ENCODE data around the gene CNDP1.
"Not testable (repeated sequence)": the region's sequence is repeated elsewhere in the genome, so short reads cannot be mapped to it uniquely, and the experiment has no call there.

Gene CNDP1

DNA sequence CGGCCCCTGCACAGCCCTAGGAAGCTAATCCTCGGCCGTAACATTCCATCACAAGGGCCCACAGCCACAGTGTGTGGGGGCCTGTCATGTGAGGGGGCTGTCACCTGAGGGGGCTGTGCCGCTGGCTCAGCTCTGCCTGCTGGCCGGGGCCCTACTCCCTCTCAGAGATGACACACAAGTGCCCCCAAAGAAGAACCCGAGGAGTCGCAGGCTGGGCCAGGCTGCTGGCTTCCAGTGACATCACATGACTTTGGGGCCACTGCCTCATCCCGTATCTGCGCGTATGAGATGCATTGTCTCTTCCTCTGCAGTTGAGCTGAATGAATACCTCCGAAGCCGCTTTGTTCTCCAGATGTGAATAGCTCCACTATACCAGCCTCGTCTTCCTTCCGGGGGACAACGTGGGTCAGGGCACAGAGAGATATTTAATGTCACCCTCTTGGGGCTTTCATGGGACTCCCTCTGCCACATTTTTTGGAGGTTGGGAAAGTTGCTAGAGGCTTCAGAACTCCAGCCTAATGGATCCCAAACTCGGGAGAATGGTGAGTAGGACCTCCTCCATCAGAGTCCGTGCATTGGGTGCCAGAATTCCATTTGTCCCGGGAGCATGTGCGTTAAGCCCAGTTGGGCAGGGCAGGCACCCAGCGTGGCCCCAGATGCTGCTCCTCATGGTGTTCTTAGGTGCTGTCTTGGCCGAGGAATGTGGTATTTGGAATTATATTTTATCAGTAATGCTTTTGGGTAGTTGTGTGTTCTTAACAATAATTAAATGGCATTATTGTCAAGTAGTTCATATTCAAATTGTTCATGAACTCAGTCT, at the start of gene CNDP1:
Gene CNDP1, plus strand, starts transcription at position 351 of the 820 bp plus-strand sequence. Its CDS starts 168 bp downstream, at position 519.
- no peak for DNase-seq

GRCh38 chr18:74486119-74486849, 48.0 kb upstream of the CNDP1 start:
- no peak for DNase-seq

- DNase-seq = no peak
Observed at GRCh38 chr18:74488354-74488753, 45.9 kb upstream of the CNDP1 start.

DNA sequence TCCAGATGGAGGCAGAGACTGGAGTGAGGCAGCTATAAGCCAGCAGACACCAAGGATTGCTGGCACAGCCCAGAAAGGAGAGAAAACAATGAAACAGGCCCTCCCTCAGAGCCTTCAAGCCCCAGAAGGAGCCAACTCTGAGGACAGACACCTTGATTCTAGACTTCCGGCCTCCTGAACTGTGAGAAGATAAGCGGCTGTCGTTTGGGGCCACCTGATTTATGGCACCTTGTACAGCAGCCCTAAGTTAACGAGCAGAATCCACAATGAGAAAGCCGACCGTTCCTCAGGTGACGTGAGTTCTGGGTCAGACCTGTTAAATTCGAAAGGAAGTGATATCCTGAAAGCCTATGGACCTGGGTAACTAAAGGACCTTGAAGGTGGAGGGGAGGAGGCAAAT, 45.4 kb upstream of the CNDP1 start:
- DNase-seq = no peak

DNA sequence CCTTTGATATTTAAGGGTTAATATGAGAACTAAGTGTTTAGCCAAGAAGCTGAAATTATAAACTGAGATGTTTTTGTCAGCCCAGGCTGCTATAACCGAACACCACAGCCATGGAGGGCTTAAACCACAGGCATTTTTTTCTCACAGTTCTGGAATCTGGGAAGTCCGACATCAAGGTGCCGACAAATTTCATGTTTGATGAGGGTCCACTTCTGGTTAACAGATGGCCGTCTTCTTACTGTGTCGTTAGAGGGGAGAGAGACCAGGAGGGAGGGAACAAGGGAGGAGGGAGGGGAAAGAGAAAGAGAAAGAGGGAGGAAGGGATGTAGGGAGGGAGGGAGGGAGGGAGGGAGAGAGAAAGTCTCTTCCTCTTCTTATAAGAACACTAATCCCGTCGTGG, 44.6 kb upstream of the CNDP1 start:
- peak; percentile 96 for DNase-seq

GRCh38 chr18:74492259-74492658, 42.0 kb upstream of the CNDP1 start:
- no peak for DNase-seq

GRCh38 chr18:74493689-74494088, 40.6 kb upstream of the CNDP1 start:
- DNase-seq = peak; percentile 61

- DNase-seq = no peak
Observed at GRCh38 chr18:74494514-74494913, 39.8 kb upstream of the CNDP1 start.

DNA sequence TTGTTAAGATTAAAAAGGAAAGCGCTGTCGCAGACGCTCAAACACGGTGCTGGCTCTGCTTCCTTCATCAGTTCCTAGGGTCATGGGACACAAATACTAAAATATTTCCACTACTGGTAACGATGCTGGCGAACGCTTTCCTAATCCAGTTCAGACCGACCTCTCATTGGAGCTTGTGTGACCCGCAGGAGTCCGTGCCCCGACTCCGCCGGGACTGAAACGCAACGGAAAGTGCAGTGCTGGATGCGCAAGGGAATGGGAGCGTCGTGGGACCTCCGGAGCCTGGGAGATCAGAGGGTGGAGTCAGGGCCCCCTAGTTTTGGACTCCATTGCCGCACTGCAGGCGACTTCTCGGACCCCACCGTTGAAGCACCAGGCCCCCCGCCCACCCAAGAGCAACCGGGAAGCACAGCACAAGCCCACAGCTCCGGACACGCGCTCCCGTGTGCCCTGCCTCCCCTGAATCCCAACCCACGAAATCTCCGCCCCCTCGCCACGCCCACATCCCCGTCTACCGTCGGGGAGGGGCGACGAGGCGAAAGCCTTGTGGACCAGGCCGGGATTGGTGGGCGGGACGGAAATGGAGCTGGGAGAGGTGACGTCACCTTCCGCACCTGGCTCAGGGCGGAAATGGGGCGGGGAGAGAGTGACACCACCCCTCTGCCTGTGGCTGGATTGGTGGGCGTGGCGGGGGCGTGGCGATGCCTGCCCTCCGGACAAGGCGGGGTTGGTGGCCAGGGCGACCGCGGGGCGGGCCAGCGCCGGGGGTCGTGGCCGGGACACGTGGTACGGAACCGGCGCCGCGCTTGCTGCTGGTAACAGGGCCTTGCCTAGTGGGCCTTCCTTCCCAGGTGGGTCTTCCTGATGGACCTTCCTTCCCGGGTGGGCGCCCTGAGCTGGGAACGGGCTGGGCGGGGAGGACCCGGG, 38.5 kb upstream of the CNDP1 start, which contains the start of gene CNDP2:
Gene CNDP2, plus strand, starts transcription at position 783 of the 927 bp plus-strand sequence. CDS start 3,611 bp downstream, outside the sequence.
- DNase-seq = peak; percentile 99

GRCh38 chr18:74496508-74497323, 37.6 kb upstream of the CNDP1 start:
- peak; percentile 33 for DNase-seq

- DNase-seq = no peak
Observed at GRCh38 chr18:74497324-74497676, 37.0 kb upstream of the CNDP1 start.

DNA sequence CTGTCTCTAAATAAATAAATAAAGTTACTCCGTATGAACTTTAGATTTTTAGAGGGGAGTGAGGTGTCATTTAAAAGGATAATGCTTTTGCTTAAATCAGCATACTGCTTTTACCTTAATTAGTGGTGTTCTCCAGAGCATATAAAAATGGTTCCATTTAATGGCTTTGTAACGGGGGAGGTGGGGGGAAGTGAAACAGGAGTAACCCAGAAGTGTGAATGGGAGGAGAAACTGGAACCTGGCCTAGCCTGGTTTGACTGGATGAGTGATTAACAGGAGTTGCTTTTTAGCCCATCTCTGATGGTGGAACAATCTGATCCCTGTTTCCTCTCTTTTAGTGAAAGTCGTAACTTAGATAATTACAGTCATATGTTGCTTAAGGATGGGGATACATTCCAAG, 36.5 kb upstream of the CNDP1 start:
- no peak for DNase-seq

DNA sequence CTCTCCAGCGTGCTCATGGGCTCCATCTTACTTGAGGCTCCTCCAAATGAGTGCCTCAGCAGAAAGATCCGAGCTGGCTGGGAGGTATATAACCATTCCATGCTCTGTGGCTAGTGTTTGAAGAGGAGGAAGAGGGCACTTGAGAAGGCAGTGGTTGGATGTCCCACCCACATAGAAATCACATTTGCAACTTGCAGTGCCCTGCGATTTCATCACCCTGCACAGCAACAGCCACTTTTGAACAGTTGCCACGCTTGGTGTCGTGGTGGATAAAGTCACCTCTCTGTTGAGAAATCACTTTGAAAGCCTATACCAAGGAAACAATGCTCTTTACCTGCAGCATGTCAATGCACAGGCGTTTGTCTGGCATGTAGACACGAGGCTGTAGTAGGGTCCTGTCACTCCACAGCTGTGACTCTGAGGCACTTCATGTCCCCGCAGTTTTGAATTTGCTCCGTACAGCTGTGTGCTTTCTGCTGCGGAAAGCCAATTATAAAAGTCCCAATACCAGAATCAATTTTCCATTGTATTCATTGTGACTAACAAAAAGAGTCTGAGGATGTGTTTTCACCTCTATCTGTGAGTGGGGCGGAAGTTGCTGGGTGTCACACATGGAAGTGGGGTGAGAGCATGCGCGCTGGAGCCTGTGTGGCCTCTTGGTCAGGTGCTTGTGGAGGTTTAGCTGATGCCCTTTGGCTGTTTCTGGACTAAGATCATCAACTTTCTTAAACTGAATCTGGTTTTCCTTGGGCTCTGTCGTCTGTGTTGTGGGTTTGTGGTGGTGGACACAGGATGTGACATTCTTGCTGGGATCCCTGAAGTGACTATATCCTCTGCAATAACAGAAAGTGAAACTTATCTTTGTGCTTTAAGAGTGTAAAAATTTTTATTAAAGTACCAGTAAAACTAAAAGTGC, 35.3 kb upstream of the CNDP1 start:
- no peak for DNase-seq

GRCh38 chr18:74499633-74500032, 34.7 kb upstream of the CNDP1 start:
- no peak for DNase-seq

GRCh38 chr18:74500372-74500771, 33.9 kb upstream of the CNDP1 start:
- DNase-seq = no peak

- DNase-seq = not testable (repeated sequence)
Observed at GRCh38 chr18:74500774-74501173, 33.5 kb upstream of the CNDP1 start.

- no peak for DNase-seq
Observed at GRCh38 chr18:74501386-74501785, 32.9 kb upstream of the CNDP1 start.

GRCh38 chr18:74503137-74503536, 31.2 kb upstream of the CNDP1 start:
- DNase-seq = no peak

DNA sequence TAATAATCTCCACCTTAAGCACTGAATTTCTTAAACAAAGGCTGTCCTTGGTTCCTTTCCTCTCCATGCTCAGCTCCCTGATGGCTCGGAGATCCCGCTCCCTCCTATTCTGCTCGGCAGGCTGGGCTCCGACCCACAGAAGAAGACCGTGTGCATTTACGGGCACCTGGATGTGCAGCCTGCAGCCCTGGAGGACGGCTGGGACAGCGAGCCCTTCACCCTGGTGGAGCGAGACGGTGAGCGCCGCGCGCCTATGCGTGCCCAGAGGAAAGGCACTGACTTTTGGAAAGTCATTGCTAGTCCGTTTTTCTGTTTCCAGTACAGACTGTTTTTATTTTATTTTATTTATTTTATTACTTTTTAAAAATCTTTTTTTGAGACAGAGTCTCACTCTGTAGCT, 28.5 kb upstream of the CNDP1 start:
- no peak for DNase-seq

DNA sequence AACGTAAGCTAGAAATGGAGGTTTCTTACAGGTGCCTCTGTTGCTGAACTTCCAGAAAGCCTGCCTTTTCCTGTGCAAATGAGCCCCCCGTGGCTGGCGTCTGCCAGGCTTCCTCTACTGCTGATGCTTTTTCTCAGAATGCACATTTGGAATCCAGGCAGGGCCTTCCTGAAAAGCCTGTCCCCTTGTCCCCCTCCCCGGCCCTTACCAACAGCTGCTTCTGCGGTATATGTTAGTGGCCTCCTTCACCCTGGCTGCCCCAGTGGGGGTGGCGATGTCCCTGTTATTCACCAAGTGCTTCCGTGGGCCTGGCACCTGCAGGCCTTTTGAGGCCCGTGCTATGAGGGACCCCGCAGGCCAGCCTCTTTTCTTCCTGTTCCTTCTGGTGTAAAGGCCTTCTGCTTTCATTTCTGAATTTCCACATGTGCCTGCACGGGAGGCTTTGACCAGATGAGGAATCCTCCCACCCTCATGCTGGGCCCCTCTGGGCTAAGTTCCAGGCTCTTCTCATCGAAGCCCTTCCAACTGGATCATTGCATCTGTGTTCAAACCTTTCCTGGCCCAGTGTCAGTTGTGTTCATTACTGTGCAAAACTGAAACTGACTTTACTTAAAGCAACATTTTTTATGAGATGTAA, 27.7 kb upstream of the CNDP1 start:
- DNase-seq = peak; percentile 49

Data from fibroblast of upper back skin (primary cell).